ENCODE results near the gene IL1RAP. TPM values are rescaled to one million over a fixed set of nuclear protein-coding genes. Genes with fewer than 3 reads are reported as not detected.
A peak's percentile ranks its signal among the peaks of the same experiment; 100 is the strongest.

Gene IL1RAP
- total RNA-seq, 1 donor from 2014 or later, result 52.6 TPM

GRCh38 chr3:190566043-190566933, 52.4 kb downstream of the IL1RAP start:
- DNase-seq (ENCODE audit: low spot score), result peak; percentile 76
- ATAC-seq, result peak; percentile 69

- peak; percentile 53 for ATAC-seq
Observed at GRCh38 chr3:190568036-190568435, 54.2 kb downstream of the IL1RAP start.

GRCh38 chr3:190574473-190574872, 60.6 kb downstream of the IL1RAP start:
- DNase-seq (ENCODE audit: low spot score), result no peak
- ATAC-seq, result peak; percentile 75

More at GRCh38 chr3:190568036-190568435, 54.2 kb downstream of the IL1RAP start:
- no peak for DNase-seq (ENCODE audit: low spot score)

DNA sequence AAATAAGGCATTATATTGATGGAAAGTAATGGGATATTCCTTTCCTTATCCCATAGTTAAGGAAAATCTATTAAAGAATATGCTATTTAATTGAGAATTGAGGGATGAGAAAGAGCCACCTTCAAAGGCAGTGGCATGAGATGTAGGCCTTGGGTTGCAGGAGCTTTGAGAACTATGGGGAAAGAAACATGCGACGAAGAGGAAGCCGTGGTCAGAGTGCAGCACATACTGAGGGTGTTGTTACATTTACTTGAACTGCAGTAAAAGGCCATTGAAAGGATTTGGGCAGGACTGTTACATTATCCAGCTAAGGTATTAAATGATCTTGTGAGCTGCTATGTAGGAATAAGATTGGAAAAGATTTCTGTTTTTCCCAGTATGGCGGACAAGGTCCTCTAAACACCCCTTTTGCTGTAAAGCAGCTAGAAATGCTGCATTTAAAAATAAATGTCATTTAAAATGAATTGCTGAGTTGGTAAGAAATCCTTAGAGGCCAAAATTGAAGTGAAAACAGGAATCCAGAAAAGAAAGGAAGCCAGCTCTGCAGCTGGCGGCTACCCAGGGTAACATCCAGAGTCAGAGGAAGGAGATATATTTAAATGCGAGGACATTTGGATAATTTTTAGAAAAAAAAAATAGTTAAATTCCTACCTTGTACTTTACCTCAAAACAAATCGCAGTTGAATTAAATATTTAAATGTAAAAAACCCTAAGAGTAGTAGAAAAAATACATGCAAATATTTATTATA, 61.7 kb downstream of the IL1RAP start:
- DNase-seq (ENCODE audit: low spot score) (no peak), ATAC-seq (no peak)

DNA sequence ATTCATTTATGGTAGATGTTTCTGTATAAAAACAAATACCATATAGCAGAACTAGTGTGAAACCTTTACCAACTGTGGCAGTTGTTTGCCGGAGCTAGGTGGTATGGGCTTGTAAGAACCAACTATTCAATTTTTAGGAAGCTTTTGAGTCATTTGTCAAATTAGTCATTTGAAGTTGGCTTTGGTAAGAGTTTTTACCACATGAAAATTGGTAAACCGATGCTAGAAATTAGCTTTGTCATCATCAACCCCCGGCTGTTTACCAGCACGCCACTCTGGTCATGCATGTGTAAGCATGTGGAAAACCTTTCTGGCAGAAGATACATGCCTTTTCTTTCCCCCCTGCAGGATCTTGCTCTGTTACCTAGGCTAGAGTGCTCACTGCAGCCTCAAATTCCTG, 63.3 kb downstream of the IL1RAP start:
- no peak for DNase-seq (ENCODE audit: low spot score)
- ATAC-seq, result no peak

GRCh38 chr3:190579514-190580137, 65.7 kb downstream of the IL1RAP start:
- no peak for ATAC-seq

GRCh38 chr3:190580417-190580816, 66.5 kb downstream of the IL1RAP start:
- DNase-seq (ENCODE audit: low spot score), result no peak

More at GRCh38 chr3:190579514-190580137, 65.7 kb downstream of the IL1RAP start:
- no peak for DNase-seq (ENCODE audit: low spot score)

DNA sequence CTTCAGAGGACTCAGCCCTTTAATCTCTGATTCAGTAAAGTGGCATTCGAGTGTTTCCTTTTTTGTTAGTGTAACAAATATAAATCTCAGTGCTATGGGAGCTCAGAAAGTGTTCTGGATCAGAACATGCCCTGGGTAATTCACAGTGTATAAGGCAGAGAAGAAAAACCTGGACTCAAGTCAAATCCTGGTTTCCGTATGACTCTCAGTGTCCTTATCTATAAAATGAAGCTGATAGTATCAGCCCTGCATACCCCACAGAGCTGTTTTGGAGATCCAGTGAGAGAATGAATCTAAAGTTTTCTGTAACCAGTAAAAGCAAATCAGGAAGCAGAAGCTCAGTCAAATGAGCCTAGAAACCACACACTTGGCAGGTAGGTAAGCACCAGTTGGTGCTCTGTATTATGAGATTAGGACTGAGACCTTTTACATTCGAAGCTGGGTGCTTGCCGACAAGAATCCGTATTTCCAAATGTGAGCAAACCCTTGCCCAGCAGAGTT, 67.2 kb downstream of the IL1RAP start:
- ATAC-seq (peak; percentile 5), DNase-seq (ENCODE audit: low spot score) (no peak)

More at GRCh38 chr3:190580417-190580816, 66.5 kb downstream of the IL1RAP start:
- peak; percentile 69 for ATAC-seq

GRCh38 chr3:190582667-190583066, 68.8 kb downstream of the IL1RAP start:
- DNase-seq (ENCODE audit: low spot score), result no peak
- ATAC-seq, result no peak

GRCh38 chr3:190585805-190586630, 72.1 kb downstream of the IL1RAP start:
- peak; percentile 58 for ATAC-seq

GRCh38 chr3:190586631-190587011, 72.7 kb downstream of the IL1RAP start:
- no peak for ATAC-seq
- DNase-seq (ENCODE audit: low spot score), result no peak

More at GRCh38 chr3:190585805-190586630, 72.1 kb downstream of the IL1RAP start:
- DNase-seq (ENCODE audit: low spot score), result no peak

GRCh38 chr3:190588570-190588969, 74.7 kb downstream of the IL1RAP start:
- ATAC-seq (no peak), DNase-seq (ENCODE audit: low spot score) (no peak)

DNA sequence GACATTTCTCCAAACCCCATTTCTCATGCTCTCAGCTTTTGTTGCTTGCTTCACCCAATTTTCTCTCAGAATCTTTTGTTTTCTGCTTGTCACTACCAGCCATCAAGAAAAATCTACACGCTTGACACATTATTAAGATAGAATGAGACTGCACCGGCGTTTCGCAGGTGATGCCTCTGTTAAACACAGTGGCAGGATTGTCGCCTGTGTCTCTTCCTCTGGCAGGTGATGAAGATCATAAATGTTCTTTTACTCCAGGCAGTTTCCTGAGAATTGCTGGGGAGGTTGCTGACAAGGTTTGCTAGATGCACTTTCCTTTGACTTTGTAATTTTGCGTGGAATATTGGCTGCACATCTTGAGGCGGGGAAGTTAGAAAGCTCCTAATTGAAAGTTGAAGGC, 75.4 kb downstream of the IL1RAP start:
- ATAC-seq (no peak), DNase-seq (ENCODE audit: low spot score) (no peak)

DNA sequence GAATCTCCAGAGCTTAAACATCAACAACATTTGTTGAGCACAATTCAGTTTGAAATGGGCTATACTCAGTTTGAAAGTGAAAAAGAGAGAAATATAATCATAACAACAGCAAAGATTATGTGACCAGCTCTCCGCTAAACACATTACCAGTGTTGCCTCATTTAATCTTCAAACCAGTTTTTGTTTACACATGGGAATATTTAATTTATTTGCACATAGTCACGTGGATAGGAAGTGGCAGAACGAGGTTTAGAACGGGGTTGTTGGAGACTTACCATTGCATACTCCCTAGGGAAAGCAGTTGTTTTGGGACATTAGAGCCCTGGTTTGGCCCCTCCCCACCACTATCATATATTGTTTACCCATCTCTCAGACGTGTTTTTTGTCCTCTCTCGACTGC, 77.2 kb downstream of the IL1RAP start:
- ATAC-seq (peak; percentile 57), DNase-seq (ENCODE audit: low spot score) (no peak)

DNA sequence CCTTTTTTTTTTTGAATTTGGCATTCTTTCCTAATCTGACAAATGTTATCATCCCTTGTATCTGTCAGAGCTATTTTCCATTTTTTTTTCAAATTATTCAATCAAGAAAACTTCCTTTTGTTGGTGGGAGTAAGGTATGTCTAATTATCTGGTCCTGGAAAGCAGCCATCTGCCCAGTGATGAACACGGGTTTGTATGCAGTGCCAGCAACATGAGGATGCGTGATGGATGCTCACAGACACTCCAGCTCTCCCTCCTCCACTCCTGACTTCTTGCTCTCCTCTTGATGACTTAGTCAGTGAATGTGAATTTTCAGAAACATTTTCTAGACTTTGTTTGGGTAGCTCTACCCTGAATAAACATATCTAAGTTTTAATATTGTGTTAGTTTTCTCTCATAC, 79.2 kb downstream of the IL1RAP start:
- ATAC-seq, result no peak

GRCh38 chr3:190594171-190594570, 80.3 kb downstream of the IL1RAP start:
- ATAC-seq, result no peak
- no peak for DNase-seq (ENCODE audit: low spot score)

More for the DNA sequence above, 79.2 kb downstream of the IL1RAP start:
- no peak for DNase-seq (ENCODE audit: low spot score)

GRCh38 chr3:190595179-190595795, 81.4 kb downstream of the IL1RAP start:
- ATAC-seq (peak; percentile 32), DNase-seq (ENCODE audit: low spot score) (no peak)

DNA sequence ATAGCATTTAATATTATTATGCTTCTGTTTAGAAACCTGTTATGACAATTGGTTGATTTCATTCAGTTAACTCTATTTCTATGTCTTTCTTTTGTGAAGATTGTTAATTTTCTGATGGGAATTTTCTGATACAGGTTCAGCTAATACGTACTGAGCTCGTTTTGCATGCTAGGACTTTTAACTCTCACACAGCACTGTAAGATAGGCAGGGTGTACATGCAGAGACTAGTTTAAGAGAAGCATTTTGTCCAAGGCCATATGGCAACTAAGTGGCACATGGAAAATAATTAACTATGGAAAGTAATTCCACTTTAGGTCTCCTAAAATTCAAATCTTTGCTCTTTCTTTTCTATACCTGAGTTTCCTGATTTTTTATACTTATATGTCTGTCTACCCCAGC, 81.9 kb downstream of the IL1RAP start:
- DNase-seq (ENCODE audit: low spot score), result no peak

GRCh38 chr3:190596349-190597285, 82.7 kb downstream of the IL1RAP start:
- DNase-seq (ENCODE audit: low spot score) (no peak), ATAC-seq (no peak)

More for the DNA sequence above, 81.9 kb downstream of the IL1RAP start:
- no peak for ATAC-seq

All from left lobe of liver (tissue), 2 donors.